ENCODE data around the gene MEN1.
"Not testable (repeated sequence)": the region's sequence is repeated elsewhere in the genome, so short reads cannot be mapped to it uniquely, and the experiment has no call there.

MEN1 gene

DNA sequence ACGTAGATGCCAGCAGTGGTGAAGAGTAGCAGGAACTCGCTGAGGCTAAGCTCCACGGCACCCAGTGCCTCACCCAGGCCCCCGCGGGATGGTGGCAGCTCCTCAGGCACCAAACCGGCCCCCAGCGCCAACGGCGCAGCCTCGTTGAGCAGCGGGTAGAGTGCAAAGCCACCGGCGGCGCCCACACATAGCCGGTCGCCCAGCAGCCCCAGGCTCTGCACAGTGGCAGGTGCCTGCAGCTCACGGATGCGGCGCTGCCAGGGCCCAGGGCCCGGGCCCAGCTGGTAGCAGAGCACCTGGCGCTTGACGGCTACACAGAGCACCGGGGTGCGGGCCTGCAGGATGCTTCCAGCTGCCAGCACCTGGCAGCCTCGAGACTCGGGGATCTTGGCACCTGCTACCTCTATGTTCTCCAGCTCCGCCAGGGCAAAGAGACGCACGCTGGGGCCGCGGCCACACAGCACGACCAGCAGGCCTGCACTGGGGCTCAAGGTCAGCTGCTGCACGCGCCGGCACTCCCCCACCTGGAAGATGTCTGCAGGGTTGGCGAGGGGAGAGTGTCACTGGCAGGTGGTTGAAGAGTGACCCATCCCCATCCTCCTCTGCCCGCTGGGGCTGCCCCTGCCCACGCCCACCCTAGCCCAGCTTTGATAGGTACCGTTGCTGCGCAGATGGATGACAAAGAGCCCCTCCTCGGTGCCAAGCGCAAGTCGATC, 19.3 kb upstream of the MEN1 start:
- Histone ChIP-seq H3K36me3 (ENCODE audit: insufficient read depth, low read length) (no peaks in the 10 kb centered on the region; the same call in none of the 2 replicates), H3K9ac (ENCODE audit: low read depth, low read length) (no peak overlapping the region), H3K9me3 (ENCODE audit: control insufficient read depth, insufficient read depth, low read length) (no peaks in the 10 kb centered on the region), H3K4me1 (ENCODE audit: insufficient read depth, low read length) (no peaks in the 10 kb centered on the region)

DNA sequence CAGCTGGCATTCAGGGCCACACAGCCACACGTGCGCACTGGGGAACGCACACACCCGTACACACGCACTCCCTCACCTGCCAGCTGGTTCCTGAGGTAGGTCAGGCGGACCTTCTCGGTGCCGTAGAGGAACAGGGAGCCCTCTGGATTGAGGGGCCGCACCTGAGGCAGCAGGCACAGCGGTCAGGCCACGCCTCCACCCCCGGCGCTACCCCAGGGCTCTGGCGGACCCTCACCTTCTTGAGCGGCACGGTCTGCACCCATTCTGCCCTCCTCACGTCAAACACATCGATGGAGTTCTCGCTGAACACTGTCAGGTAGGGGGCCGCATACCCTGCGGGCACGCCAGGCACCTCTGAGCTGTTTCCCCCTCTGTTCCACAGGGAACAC, 17.1 kb upstream of the MEN1 start:
- H3K9ac ChIP-seq (ENCODE audit: low read depth, low read length), result no peak overlapping the region
- no peaks in the 10 kb centered on the region for H3K4me1 ChIP-seq (ENCODE audit: insufficient read depth, low read length)
- no peaks in the 10 kb centered on the region for H3K9me3 ChIP-seq (ENCODE audit: control insufficient read depth, insufficient read depth, low read length)
- no peaks in the 10 kb centered on the region; the same call in none of the 2 replicates for H3K36me3 ChIP-seq (ENCODE audit: insufficient read depth, low read length)

DNA sequence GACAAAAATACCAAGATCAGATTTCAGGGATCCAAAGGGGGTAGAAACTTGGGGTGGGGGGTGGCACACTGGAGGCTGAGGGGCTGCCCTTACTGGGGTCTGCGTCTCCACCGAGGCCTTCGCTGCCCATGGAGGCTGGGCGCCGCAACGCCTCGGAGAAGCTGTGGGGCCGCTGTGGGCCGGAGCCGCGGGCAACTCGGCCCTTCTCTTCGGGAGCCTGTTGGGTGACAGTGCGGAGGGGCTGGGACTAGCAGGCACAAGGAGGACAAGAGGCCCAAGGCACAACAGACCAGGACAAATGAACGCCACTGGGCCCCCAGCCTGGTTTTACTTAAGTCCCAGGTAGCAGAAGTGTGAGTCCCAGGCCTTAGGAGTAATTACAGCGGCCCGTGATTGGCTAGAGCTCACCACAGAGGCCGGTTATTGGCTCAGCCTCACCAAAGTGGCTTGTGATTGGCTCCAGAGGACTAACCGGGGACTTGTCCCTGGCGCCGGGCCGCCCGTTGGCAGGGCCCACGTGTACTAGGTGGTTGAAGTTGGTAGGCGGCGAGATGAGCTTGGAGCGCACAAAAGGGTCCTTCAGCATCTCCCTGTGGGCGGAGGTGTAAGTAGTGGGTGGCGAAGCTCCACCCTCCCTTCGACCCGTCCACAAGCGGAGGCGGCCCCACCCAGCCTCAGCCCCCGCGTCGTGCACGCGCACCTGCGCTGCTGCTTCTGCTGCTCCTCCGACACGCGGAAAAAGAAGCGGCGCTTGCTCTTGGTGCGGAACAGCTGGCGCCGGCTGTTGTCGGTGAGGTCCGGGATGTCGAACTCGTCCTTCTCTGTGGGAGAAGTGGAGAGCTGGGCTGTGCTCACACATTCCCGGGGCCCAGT, 16.5 kb upstream of the MEN1 start:
- Histone ChIP-seq H3K4me1 (ENCODE audit: insufficient read depth, low read length) (no peaks in the 10 kb centered on the region), H3K9me3 (ENCODE audit: control insufficient read depth, insufficient read depth, low read length) (no peaks in the 10 kb centered on the region), H3K9ac (ENCODE audit: low read depth, low read length) (no peak overlapping the region), H3K36me3 (ENCODE audit: insufficient read depth, low read length) (no peaks in the 10 kb centered on the region; the same call in none of the 2 replicates)

DNA sequence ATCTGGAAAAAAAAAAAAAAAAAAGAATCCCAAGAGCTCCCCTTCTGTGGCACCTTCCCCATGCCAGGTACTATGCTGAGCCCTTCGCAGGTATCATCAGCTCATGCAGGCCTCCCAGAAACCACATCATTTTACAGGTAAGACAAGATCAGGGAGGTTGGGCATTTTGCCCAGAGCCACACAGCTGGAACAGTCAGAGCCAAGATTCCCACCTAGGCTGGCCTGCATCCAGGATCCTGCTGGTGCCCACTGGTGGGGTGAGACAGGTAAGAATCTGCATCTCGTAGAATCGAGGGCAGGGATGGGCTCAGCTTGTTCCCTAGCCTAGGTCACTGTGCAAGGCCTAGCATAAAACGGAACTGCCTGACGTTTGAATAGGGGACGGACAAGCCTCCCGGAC, 15.7 kb upstream of the MEN1 start:
- Histone ChIP-seq H3K9ac (ENCODE audit: low read depth, low read length) (no peak overlapping the region), H3K4me1 (ENCODE audit: insufficient read depth, low read length) (no peaks in the 10 kb centered on the region), H3K9me3 (ENCODE audit: control insufficient read depth, insufficient read depth, low read length) (no peaks in the 10 kb centered on the region), H3K36me3 (ENCODE audit: insufficient read depth, low read length) (no peaks in the 10 kb centered on the region; the same call in none of the 2 replicates)

DNA sequence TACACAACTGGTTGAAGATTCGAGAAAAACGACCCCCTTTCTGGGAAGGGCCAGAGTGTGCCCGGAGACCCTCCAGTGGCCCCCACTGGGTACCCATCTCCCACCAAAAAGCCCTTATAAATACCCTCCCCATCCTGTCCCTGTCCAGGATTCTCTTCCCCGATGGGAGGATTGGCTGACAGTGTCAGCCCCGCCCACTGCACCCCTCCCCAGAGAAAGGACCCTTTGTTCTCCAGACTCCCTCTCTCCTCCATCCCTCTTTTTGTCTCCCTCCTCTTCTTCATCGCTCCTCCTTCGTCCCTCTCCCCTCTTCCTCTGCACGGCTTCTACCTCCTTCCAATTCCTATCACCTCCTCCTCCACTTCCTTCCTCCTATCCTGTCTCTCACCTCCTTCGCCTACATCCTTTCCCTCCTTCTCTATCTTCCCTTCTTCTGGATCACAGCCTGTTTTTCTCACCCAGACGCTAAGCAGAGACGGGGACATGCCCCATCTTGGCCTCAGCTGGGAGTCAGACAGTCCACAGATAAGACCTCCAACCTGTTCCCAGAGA, 13.3 kb upstream of the MEN1 start:
- no peaks in the 10 kb centered on the region for H3K4me1 ChIP-seq (ENCODE audit: insufficient read depth, low read length)
- H3K9ac ChIP-seq (ENCODE audit: low read depth, low read length), result no peak overlapping the region
- H3K9me3 ChIP-seq (ENCODE audit: control insufficient read depth, insufficient read depth, low read length), result no peaks in the 10 kb centered on the region
- no peaks in the 10 kb centered on the region; the same call in none of the 2 replicates for H3K36me3 ChIP-seq (ENCODE audit: insufficient read depth, low read length)

DNA sequence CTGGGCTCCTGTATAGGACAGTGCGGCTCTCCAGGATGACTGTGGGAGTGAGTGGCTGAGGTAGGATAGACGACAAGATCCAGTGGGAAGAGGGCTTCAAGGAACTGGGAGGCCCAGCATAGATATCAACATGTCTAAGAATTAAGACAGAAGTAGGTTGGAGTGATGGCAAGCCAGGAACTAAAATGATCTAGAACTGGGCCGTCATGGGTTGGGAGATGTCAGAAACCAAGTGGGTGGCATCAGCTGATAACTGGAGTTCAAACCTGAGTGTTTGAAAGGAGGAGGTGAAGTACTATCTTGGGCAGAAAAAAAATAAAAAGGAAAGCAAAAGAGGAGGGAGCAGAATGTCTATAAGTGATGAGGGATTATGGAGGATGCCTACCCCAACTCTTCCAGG, 7.1 kb upstream of the MEN1 start:
- H3K4me1 ChIP-seq (ENCODE audit: insufficient read depth, low read length), result no peaks in the 10 kb centered on the region
- no peaks in the 10 kb centered on the region for H3K36me3 ChIP-seq (ENCODE audit: insufficient read depth, low read length)
- no peak overlapping the region for H3K9ac ChIP-seq (ENCODE audit: low read depth, low read length)
- H3K9me3 ChIP-seq (ENCODE audit: control insufficient read depth, insufficient read depth, low read length), result no peaks in the 10 kb centered on the region

DNA sequence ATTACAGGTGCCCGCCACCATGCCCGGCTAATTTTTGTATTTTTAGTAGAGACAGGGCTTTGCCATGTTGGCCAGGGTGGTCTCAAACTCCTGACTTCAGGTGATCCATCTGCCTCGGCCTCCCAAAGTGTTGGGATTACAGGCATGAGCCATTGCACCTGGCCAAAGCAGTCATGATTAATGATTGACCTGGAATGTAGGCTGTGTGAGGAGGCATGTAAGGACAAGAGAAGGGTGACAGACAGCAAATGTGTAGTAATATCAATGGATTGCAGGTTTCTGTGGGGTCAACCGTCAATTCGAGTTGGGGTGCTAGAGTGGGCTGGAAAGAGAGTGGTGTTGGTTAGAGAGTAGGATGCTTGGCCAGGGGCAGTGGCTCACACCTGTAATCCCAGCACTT, 5.1 kb upstream of the MEN1 start:
- H3K4me1 ChIP-seq (ENCODE audit: insufficient read depth, low read length); H3K9me3 ChIP-seq (ENCODE audit: control insufficient read depth, insufficient read depth, low read length); H3K9ac ChIP-seq (ENCODE audit: low read depth, low read length); H3K36me3 ChIP-seq (ENCODE audit: insufficient read depth, low read length): not testable (repeated sequence)

DNA sequence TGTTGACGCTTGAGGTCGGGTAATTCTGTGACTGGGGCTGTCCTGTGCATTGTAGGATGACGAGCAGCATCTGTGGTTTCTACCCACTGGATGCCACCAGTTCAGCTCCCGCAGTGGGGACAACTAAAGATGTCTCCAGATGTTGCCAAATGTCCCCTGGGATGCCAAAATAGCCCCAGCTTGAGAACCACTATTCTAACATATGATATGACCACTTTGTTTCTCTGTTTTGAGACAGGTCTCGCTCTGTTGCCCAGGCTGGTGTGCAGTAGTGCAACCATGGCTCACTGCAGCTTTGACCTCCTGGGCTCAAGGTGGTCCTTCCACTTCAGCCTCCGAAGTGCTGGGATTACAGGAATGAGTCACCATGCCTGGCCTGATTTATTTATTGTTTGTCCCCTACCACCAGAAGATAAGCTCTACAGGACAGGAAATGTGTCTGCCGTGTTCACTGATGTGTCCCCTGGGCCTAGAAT, 4.4 kb upstream of the MEN1 start:
- no peaks in the 10 kb centered on the region for H3K9me3 ChIP-seq (ENCODE audit: control insufficient read depth, insufficient read depth, low read length)
- no peaks in the 10 kb centered on the region for H3K4me1 ChIP-seq (ENCODE audit: insufficient read depth, low read length)
- no peak overlapping the region for H3K9ac ChIP-seq (ENCODE audit: low read depth, low read length)
- H3K36me3 ChIP-seq (ENCODE audit: insufficient read depth, low read length), result no peaks in the 10 kb centered on the region

DNA sequence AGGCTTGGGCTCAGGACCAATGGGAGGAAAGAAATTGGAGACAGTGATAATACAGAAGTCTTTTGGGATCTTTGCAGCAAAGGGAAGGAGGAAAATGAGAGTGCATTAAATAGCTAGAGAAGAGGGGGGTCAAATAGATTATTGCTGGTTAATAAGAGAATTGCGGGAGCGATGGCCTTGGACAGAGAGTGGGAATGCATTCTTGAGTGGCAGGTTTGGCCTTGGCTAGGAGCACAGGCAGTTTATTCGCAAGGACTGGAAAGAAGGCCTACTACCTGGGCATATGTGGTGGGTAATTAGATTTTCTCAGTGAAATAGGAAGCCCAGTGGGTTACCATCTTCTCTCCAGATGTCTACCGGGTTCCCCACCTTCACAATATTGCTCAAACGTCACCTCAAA, 3.5 kb upstream of the MEN1 start:
- Histone ChIP-seq H3K4me1 (ENCODE audit: insufficient read depth, low read length) (no peaks in the 10 kb centered on the region), H3K9ac (ENCODE audit: low read depth, low read length) (no peak overlapping the region), H3K36me3 (ENCODE audit: insufficient read depth, low read length) (no peaks in the 10 kb centered on the region), H3K9me3 (ENCODE audit: control insufficient read depth, insufficient read depth, low read length) (no peaks in the 10 kb centered on the region)

DNA sequence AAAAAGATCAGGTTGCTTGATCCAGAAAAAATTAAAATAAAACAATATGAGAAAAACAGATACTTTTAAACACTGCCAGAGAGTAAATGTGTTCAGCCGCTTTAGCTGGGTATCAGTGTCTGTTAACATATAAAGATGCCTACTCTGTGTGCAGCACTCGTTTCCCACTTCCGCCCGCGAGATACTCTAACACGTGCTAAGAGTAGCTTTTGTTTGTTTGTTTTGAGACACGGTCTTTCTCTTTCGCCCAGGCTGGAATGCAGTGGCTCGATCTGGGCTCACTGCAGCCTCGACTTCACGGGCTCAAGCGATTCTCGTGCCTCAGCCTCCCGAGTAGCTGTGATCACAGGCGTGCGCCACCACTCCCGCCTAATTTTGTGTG, 531 bp upstream of the MEN1 start:
- Histone ChIP-seq H3K4me1 (ENCODE audit: insufficient read depth, low read length) (no peaks in the 10 kb centered on the region), H3K36me3 (ENCODE audit: insufficient read depth, low read length) (no peaks in the 10 kb centered on the region), H3K9me3 (ENCODE audit: control insufficient read depth, insufficient read depth, low read length) (no peaks in the 10 kb centered on the region), H3K9ac (ENCODE audit: low read depth, low read length) (peak overlapping the region; percentile 91; the same call in 1 of the 2 replicates)

DNA sequence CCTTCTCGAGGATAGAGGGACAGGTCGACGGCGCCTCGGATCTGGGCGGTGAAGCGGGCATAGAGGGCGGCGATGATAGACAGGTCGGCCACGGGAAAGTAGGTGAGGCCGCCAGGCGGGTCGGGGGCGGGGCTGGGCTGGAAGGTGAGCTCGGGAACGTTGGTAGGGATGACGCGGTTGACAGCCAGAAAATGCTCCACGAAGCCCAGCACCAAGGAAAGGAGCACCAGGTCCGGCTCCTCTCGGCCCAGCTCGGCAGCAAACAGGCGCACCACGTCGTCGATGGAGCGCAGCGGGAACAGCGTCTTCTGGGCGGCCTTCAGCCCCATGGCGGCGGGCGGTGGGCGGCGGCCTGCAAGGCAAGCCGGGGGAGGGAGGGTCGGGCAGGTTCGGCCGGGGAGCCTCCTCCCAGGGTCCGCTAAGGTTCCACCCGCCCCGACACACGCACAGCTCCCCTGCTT, 540 bp downstream of the MEN1 start:
- Histone ChIP-seq H3K4me1 (ENCODE audit: insufficient read depth, low read length) (no peaks in the 10 kb centered on the region), H3K9me3 (ENCODE audit: control insufficient read depth, insufficient read depth, low read length) (no peaks in the 10 kb centered on the region), H3K36me3 (ENCODE audit: insufficient read depth, low read length) (peaks cover 4% of the 10 kb centered on the region; the same call in 1 of the 2 replicates), H3K9ac (ENCODE audit: low read depth, low read length) (peak overlapping the region; percentile 91)

DNA sequence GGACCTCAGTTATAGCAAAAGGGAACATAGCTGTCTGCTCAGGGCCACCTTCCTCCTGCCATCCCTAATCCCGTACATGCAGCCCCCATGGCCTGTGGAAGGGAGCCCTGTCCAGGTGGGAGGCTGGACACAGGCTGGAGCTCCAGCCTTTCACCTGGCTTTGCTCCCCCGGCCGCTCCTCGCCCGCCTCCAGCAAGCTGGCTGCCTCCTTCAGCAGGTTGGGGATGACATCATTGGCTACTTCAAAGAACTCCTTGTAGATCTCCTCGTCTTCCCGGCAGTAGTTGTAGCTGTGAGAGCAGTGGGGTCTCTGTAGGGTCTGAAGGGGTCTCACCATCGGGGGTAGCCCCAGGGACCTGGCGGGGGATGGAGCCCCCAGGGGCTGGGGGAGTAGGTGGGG, 4.9 kb downstream of the MEN1 start:
- no peaks in the 10 kb centered on the region for H3K9me3 ChIP-seq (ENCODE audit: control insufficient read depth, insufficient read depth, low read length)
- peaks cover 9% of the 10 kb centered on the region; the same call in 1 of the 2 replicates for H3K4me1 ChIP-seq (ENCODE audit: insufficient read depth, low read length)
- H3K9ac ChIP-seq (ENCODE audit: low read depth, low read length), result no peak overlapping the region
- peaks cover 4% of the 10 kb centered on the region; the same call in 1 of the 2 replicates for H3K36me3 ChIP-seq (ENCODE audit: insufficient read depth, low read length)

DNA sequence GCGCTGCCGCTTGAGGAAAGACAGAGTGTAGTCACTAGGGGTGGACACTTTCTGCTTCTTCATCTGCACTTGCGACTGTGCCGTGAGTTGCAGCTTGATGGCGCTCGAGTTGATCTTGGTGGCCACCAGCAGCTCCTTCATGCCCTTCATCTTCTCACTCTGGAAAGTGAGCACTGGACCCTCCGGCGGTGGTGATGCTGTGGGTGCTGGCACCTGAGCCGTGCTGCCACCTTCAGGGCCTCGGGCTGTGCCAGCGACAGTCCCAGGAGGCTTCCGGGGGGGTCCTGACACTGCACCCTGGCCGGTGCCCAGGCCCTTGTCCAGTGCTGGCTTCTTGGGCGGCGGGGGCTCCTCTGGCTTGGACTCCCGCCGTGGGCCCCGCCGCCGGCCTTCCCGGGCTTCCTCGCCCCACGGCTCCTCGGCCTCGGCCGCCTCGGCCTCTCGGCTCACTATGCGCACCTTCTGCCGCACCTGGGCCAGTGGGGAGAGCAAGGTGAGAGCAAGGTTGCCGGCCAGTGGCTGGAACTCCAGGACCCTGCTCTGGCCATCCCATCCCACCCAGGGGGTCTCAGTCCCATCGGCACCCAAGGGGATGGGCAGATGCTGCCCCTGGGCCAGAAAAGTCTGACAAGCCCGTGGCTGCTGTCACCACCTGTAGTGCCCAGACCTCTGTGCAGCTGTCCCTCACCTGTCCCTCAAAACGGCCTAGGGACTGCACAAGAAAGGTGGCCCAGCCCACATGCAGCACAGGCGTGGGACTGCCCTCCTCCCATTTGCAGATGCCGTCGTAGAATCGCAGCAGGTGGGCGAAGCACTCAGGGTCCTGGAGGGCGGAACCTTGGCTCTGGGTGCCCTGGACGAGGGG, 5.8 kb downstream of the MEN1 start:
- Histone ChIP-seq H3K9me3 (ENCODE audit: control insufficient read depth, insufficient read depth, low read length) (no peaks in the 10 kb centered on the region), H3K4me1 (ENCODE audit: insufficient read depth, low read length) (peaks cover 9% of the 10 kb centered on the region; the same call in 1 of the 2 replicates), H3K36me3 (ENCODE audit: insufficient read depth, low read length) (peaks cover 4% of the 10 kb centered on the region; the same call in 1 of the 2 replicates), H3K9ac (ENCODE audit: low read depth, low read length) (peak overlapping the region; percentile 96; the same call in 1 of the 2 replicates)
